ENCODE measurements around the gene STPG4. TPM values are rescaled to one million over a fixed set of nuclear protein-coding genes. Genes with fewer than 3 reads are reported as not detected.

STPG4 gene
- total and polyA plus RNA-seq, 2 donors from 2014 or later, result not detected

DNA sequence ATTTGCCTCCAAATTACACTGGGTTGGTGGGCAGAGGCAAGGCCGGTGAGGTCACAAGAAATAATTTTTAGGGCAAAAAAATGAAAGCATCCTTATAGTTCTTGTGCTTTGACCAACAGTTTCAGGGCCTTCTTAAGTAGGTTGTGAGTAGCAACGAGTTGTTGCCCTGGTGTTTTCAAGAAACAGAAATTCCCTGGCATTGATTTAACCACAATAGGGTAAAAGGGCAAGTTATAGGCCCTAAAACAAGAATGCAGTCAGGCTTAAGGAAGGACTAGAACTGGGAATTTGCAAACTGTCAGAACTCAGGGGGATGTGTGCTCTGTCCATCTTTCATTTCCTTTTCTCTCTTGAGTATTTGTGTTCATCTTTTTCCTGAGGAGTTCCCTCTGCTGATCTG lies 46.1 kb upstream of the STPG4 start:
- H3K27ac ChIP-seq (ENCODE audit: low read depth in 2 of 2, low read length in 2 of 2), result no peak overlapping the region
- FAIRE-seq (no peak), DNase-seq (no peak)
- H3K9ac ChIP-seq (ENCODE audit: low read length in 3 of 3), result no peak overlapping the region
- TF ChIP-seq, protein P1, sequence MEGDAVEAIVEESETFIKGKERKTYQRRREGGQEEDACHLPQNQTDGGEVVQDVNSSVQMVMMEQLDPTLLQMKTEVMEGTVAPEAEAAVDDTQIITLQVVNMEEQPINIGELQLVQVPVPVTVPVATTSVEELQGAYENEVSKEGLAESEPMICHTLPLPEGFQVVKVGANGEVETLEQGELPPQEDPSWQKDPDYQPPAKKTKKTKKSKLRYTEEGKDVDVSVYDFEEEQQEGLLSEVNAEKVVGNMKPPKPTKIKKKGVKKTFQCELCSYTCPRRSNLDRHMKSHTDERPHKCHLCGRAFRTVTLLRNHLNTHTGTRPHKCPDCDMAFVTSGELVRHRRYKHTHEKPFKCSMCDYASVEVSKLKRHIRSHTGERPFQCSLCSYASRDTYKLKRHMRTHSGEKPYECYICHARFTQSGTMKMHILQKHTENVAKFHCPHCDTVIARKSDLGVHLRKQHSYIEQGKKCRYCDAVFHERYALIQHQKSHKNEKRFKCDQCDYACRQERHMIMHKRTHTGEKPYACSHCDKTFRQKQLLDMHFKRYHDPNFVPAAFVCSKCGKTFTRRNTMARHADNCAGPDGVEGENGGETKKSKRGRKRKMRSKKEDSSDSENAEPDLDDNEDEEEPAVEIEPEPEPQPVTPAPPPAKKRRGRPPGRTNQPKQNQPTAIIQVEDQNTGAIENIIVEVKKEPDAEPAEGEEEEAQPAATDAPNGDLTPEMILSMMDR (IDR thresholded peaks at IDR 0.05; ENCODE audit: borderline replicate concordance, extremely low read depth, insufficient read depth), result no peak
- no peaks in the 10 kb centered on the region for H3K27me3 ChIP-seq (ENCODE audit: control insufficient read depth, insufficient read depth, low read length)
- H3K9me3 ChIP-seq (ENCODE audit: control insufficient read depth in 2 of 3, insufficient read depth in 1 of 3, low read length in 3 of 3), result no peaks in the 10 kb centered on the region
- H3K4me1 ChIP-seq (ENCODE audit: control insufficient read depth in 2 of 3, insufficient read depth in 2 of 3, low read depth in 1 of 3, low read length in 3 of 3), result no peaks in the 10 kb centered on the region
- intact Hi-C loops (cut with DNase I), result loop anchor here (10.0 kb wide), 1 partner anchor 64 kb away; no protein-coding TSS in a partner anchor
- no peak overlapping the region for H3K4me3 ChIP-seq (ENCODE audit: low read length in 3 of 3)
- no peaks in the 10 kb centered on the region for H3K36me3 ChIP-seq (ENCODE audit: control insufficient read depth in 2 of 3, insufficient read depth in 3 of 3, low read length in 3 of 3)

DNA sequence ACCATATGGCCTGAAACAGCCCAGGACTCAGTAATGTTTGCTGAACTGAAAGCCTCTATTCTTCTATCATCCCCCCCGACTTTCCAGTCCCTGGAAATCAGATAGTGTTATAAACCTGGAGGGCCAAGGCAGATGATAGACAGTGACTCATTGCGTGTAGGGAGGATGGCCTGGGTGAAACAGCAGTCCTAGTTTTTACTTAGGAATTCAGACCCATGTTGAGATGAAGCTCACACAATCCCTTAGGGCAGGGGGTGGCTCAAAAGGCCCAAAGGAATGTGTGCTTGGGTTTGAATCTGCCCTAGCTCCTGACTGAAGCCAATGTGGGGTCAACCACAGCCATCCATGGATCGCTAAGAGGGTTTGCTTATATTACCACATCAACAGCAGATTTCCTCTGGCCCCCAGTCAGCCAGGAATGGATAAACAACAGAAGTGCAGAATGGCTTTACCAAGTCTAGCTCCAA lies 43.9 kb upstream of the STPG4 start:
- Histone ChIP-seq H3K27ac (ENCODE audit: low read depth in 2 of 2, low read length in 2 of 2) (no peak overlapping the region), H3K4me1 (ENCODE audit: control insufficient read depth in 2 of 3, insufficient read depth in 2 of 3, low read depth in 1 of 3, low read length in 3 of 3) (no peaks in the 10 kb centered on the region), H3K4me3 (ENCODE audit: low read length in 3 of 3) (no peak overlapping the region), H3K27me3 (ENCODE audit: control insufficient read depth, insufficient read depth, low read length) (no peaks in the 10 kb centered on the region), H3K36me3 (ENCODE audit: control insufficient read depth in 2 of 3, insufficient read depth in 3 of 3, low read length in 3 of 3) (no peaks in the 10 kb centered on the region), H3K9me3 (ENCODE audit: control insufficient read depth in 2 of 3, insufficient read depth in 1 of 3, low read length in 3 of 3) (no peaks in the 10 kb centered on the region), H3K9ac (ENCODE audit: low read length in 3 of 3) (no peak overlapping the region)
- no peak for DNase-seq
- intact Hi-C loops (cut with DNase I), result no loop called here
- FAIRE-seq, result no peak
- TF ChIP-seq, protein P1 (IDR thresholded peaks at IDR 0.05; ENCODE audit: borderline replicate concordance, extremely low read depth, insufficient read depth), result no peak

DNA sequence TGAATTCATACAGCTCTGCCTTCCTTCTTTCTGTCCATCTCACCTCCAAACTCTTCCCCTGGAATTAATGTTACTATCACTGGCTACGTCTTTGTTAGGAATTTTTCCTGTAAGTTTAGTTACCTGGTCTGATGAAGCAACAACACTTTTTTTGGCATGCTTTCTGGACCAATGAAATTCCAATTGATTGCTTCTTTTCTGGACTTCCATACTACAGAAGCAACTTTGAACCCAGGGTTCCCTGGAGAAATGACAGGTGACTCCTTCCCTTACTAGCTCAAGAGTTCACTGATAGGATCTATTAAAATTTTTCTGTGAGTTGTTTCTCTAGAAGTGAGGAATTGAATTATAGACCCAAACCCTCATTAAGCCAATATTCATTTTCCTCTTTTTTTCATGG lies 41.4 kb upstream of the STPG4 start:
- TF ChIP-seq, protein P1 (IDR thresholded peaks at IDR 0.05; ENCODE audit: borderline replicate concordance, extremely low read depth, insufficient read depth), result no peak
- Histone ChIP-seq H3K9me3 (ENCODE audit: control insufficient read depth in 2 of 3, insufficient read depth in 1 of 3, low read length in 3 of 3) (no peaks in the 10 kb centered on the region), H3K27me3 (ENCODE audit: control insufficient read depth, insufficient read depth, low read length) (no peaks in the 10 kb centered on the region), H3K9ac (ENCODE audit: low read length in 3 of 3) (no peak overlapping the region), H3K4me3 (ENCODE audit: low read length in 3 of 3) (no peak overlapping the region), H3K36me3 (ENCODE audit: control insufficient read depth in 2 of 3, insufficient read depth in 3 of 3, low read length in 3 of 3) (no peaks in the 10 kb centered on the region), H3K27ac (ENCODE audit: low read depth in 2 of 2, low read length in 2 of 2) (no peak overlapping the region), H3K4me1 (ENCODE audit: control insufficient read depth in 2 of 3, insufficient read depth in 2 of 3, low read depth in 1 of 3, low read length in 3 of 3) (peaks cover 0 to 7% (median 3%) of the 10 kb centered on the region in 3 donors)
- intact Hi-C loops (cut with DNase I), result no loop called here
- FAIRE-seq, result no peak
- DNase-seq, result no peak

DNA sequence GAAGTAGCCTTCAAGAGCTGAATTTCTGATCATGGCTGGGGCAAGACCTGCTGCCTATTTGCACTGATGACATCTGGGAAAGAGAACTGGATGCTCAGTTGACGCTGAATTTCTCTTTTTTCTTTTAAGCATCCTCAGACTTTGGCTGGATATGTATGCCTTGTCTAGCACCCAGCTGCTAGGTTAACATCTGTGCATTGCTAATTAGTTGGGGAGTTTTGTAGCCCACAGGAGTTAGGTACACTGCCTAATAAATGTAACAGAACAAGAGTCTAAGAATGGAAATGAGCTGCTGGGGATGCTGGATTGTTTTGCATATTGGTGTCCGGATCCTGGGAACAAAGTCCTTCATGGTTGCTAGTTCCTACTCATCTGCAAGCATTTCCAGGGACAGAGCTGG lies 40.9 kb upstream of the STPG4 start:
- intact Hi-C loops (cut with DNase I), result no loop called here
- FAIRE-seq (no peak), DNase-seq (no peak)
- Histone ChIP-seq H3K36me3 (ENCODE audit: control insufficient read depth in 2 of 3, insufficient read depth in 3 of 3, low read length in 3 of 3) (no peaks in the 10 kb centered on the region), H3K27me3 (ENCODE audit: control insufficient read depth, insufficient read depth, low read length) (no peaks in the 10 kb centered on the region), H3K27ac (ENCODE audit: low read depth in 2 of 2, low read length in 2 of 2) (no peak overlapping the region), H3K4me1 (ENCODE audit: control insufficient read depth in 2 of 3, insufficient read depth in 2 of 3, low read depth in 1 of 3, low read length in 3 of 3) (peaks cover 0 to 7% (median 3%) of the 10 kb centered on the region in 3 donors), H3K9me3 (ENCODE audit: control insufficient read depth in 2 of 3, insufficient read depth in 1 of 3, low read length in 3 of 3) (no peaks in the 10 kb centered on the region), H3K4me3 (ENCODE audit: low read length in 3 of 3) (no peak overlapping the region), H3K9ac (ENCODE audit: low read length in 3 of 3) (no peak overlapping the region)
- TF ChIP-seq, protein P1 (IDR thresholded peaks at IDR 0.05; ENCODE audit: borderline replicate concordance, extremely low read depth, insufficient read depth), result no peak

Measured in kidney (tissue), 14 donors.